22Rv1 (cell line): Measurements from ENCODE around the gene MAPT.
A peak's percentile ranks its signal among the peaks of the same experiment; 100 is the strongest.

Experiments
- H3K27ac ChIP-seq: fragments of 450-650 bp; 2 replicates; pipeline ENCODE4 v1.5.1; 2017
- CTCF ChIP-seq: fragments of 450-650 bp; IDR thresholded peaks from 2 replicates; pipeline ENCODE4 v1.5.1; 2017; ENCODE audit warnings: mild to moderate bottlenecking
- ZFX ChIP-seq: fragments of 450-650 bp; IDR thresholded peaks from 2 replicates; pipeline ENCODE4 v1.6.1; 2017; ENCODE audit warnings: antibody characterized with exemption, borderline replicate concordance

Gene MAPT

GRCh38 chr17:45894022-45894784 lies at the start of gene MAPT:
Gene MAPT, plus strand, starts transcription at chr17:45894554. Its CDS starts 67,784 bp downstream, at chr17:45962338.
- H3K27ac ChIP-seq, result peak within 1 kb of the TSS; percentile 46; the same call in 1 of the 2 replicates
- peak; percentile 99 for TF ChIP-seq CTCF
- TF ChIP-seq ZFX, result no peak

- TF ChIP-seq ZFX (no peak), CTCF (no peak)
- H3K27ac ChIP-seq, result no peak within 1 kb of the TSS
These were observed 49.5 kb upstream of the MAPT start, which contains the start of gene SPPL2C for GRCh38 chr17:45844695-45845375. Gene SPPL2C, plus strand, starts transcription at chr17:45844881. Its CDS starts 26 bp downstream, at chr17:45844907.

- TF ChIP-seq CTCF (no peak), ZFX (no peak)
- no peak overlapping the region for H3K27ac ChIP-seq
These were observed 48.8 kb upstream of the MAPT start for GRCh38 chr17:45845376-45846185.

GRCh38 chr17:45846223-45846622 lies 48.1 kb upstream of the MAPT start:
- TF ChIP-seq CTCF (no peak), ZFX (no peak)
- no peak overlapping the region for H3K27ac ChIP-seq

GRCh38 chr17:45846646-45847045 lies 47.7 kb upstream of the MAPT start:
- TF ChIP-seq ZFX (no peak), CTCF (no peak)
- no peak overlapping the region for H3K27ac ChIP-seq

- TF ChIP-seq ZFX, result no peak
- TF ChIP-seq CTCF, result no peak
- no peak overlapping the region for H3K27ac ChIP-seq
These were observed 47.3 kb upstream of the MAPT start for GRCh38 chr17:45847101-45847500.
